Body of pancreas (tissue), 4 donors: Measurements from ENCODE around the gene IFT80.

Experiments used
- POLR2A ChIP-seq, 3 donors: fragments of 450-650 bp; IDR thresholded peaks; one replicate each; pipeline ENCODE4 v1.6.1; 2016; ENCODE audit warnings: antibody characterized with exemption in 3 of 3, mild to moderate bottlenecking in 2 of 3
- TF ChIP-seq, protein P1 (sequence below), 7 experiments: fragments of 450-650 bp in 4 of 7; fragments of 200-600 bp in 3 of 7; sonication (generic) in 3 of 7; IDR thresholded peaks; one replicate each; pipeline ENCODE4 v1.5.1; 2016 to 2019; ENCODE audit warnings: antibody characterized with exemption in 7 of 7

DNA sequence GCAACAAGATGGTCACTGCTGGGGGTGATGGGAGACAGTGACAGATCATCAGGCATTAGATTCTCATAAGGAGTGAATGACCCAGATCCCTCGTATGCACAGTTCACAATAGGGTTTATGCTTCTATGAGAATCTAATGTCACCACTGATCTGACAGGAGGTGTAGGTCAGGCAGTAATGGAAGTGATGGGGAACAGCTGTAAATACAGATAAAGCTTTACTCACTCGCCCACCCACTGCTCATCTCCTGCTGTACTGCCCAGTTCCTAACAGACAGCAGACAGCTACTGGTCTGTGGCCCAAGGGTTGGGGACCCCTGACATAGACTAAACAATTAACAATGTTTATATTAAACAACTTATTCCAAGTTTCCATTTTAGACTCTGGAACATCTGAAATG lies 25.4 kb downstream of the IFT80 start:
- TF ChIP-seq, protein P1, sequence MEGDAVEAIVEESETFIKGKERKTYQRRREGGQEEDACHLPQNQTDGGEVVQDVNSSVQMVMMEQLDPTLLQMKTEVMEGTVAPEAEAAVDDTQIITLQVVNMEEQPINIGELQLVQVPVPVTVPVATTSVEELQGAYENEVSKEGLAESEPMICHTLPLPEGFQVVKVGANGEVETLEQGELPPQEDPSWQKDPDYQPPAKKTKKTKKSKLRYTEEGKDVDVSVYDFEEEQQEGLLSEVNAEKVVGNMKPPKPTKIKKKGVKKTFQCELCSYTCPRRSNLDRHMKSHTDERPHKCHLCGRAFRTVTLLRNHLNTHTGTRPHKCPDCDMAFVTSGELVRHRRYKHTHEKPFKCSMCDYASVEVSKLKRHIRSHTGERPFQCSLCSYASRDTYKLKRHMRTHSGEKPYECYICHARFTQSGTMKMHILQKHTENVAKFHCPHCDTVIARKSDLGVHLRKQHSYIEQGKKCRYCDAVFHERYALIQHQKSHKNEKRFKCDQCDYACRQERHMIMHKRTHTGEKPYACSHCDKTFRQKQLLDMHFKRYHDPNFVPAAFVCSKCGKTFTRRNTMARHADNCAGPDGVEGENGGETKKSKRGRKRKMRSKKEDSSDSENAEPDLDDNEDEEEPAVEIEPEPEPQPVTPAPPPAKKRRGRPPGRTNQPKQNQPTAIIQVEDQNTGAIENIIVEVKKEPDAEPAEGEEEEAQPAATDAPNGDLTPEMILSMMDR (IDR thresholded peaks at IDR 0.05): no peak
- no peak for TF ChIP-seq POLR2A (IDR thresholded peaks at IDR 0.05)
